Mammary epithelial cell (primary cell): ENCODE results near the gene LIPH.

Source experiments
- EZH2 ChIP-seq: IDR thresholded peaks from 2 replicates; pipeline ENCODE4 v1.6.1; 2012; ENCODE audit warnings: low read length, inconsistent platforms, borderline replicate concordance
- TF ChIP-seq, protein P1 (sequence below), 2 donors: IDR thresholded peaks in 1 of 2; conservative IDR thresholded peaks in 1 of 2; 2 replicates each; pipeline ENCODE4 v1.5.1; 2011 to 2012; ENCODE audit warnings: inconsistent platforms in 2 of 2, low read length in 2 of 2, mild to moderate bottlenecking in 2 of 2, control low read depth in 1 of 2, low read depth in 1 of 2; ENCODE audit not compliant: insufficient read depth in 1 of 2; ENCODE audit errors: extremely low read depth in 1 of 2

DNA sequence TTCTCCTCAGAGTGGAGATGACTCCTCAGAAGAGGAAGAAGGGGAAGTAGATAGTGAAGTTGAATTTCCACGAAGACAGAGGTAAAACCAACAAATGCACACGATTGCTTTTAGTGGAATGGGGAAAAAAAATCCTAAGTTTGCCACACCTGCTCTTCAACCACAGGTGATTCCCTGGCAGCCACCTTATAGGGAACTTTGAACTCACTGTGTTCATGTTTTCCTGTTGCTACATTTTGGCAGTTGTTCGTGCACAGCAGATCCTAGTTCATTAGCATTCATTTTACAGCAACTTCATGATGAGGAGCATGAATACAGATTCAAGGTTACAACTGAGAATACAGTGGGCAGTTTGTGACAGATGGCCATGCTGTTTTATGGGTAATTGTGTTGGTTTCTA, 75.1 kb downstream of the LIPH start:
- TF ChIP-seq, protein P1, sequence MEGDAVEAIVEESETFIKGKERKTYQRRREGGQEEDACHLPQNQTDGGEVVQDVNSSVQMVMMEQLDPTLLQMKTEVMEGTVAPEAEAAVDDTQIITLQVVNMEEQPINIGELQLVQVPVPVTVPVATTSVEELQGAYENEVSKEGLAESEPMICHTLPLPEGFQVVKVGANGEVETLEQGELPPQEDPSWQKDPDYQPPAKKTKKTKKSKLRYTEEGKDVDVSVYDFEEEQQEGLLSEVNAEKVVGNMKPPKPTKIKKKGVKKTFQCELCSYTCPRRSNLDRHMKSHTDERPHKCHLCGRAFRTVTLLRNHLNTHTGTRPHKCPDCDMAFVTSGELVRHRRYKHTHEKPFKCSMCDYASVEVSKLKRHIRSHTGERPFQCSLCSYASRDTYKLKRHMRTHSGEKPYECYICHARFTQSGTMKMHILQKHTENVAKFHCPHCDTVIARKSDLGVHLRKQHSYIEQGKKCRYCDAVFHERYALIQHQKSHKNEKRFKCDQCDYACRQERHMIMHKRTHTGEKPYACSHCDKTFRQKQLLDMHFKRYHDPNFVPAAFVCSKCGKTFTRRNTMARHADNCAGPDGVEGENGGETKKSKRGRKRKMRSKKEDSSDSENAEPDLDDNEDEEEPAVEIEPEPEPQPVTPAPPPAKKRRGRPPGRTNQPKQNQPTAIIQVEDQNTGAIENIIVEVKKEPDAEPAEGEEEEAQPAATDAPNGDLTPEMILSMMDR (conservative IDR thresholded peaks at IDR 0.05 in 1 of 2, IDR thresholded peaks at IDR 0.05 in 1 of 2; ENCODE audit: extremely low read depth in 1 of 2, insufficient read depth in 1 of 2, low read depth in 1 of 2, low read length in 2 of 2), result no peak
- no peak for TF ChIP-seq EZH2
